Stimulated activated CD4-positive, alpha-beta T cell treated with anti-CD3 and anti-CD28 coated beads, Interleukin-1b, Interleukin-23, amount 100 ng/mL, for 1 hour (primary cell): ENCODE measurements around the gene UFSP1.

Experiments used
- DNase-seq, 2 donors: peaks; one replicate each; pipeline ENCODE4 v3.0.0-alpha.2; 2020; ENCODE audit warnings: low read depth in 2 of 2

The UFSP1 gene

DNA sequence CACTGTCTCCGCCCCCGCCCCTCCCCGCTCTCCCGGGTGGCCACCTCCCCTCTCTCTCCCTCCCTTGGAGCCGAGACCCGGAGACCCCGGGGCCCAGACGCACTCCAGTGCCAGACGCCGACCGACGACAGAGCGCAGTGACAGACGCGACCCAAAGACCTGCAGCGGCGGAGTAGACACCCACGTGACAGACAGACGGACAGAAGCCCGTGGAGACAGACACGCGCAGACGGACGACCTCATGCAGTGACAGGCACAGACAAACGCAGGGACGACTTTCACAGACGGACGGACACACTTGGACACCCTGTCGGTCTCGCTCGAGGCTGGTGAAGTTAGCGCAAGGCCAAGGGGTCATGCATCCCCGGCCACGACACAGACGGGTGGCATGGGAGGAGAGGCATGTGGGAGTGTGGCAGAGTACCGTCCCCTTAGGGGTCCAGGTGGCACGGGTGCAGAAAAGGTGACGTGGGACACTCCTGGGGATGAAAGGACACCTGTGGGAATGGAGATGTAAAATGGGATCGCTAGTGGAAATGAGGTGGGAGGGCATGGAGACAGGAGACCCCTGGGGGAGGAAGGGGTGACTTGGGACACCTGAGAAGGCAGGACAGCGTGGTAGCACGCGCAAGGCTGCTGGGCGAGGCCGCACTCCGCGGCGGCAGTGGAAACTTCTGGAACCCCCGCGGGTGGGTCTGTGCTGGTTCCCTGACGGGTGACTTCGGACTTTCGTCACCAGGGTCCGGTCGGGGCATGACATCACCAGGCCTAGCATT lies 6.6 kb upstream of the UFSP1 start:
- DNase-seq = no peak

DNA sequence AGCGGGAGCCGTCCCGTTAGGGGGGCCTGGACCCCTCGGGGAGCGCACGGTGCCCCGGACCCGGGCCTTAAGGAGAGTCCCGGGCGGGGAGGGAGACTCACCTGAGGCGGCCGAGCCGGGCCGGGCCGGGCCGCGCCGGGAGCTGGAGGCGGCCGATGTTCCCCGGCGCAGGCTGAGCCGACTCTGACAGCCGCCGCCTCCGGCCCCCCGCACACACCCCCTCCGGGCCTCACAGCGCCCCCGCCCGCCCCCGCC lies 6.1 kb upstream of the UFSP1 start, which contains the start of gene ACHE:
TSS of gene ACHE (minus strand) at position 188 of the 255 bp plus-strand sequence. CDS start 1,656 bp downstream, outside the sequence.
- DNase-seq = no peak

DNA sequence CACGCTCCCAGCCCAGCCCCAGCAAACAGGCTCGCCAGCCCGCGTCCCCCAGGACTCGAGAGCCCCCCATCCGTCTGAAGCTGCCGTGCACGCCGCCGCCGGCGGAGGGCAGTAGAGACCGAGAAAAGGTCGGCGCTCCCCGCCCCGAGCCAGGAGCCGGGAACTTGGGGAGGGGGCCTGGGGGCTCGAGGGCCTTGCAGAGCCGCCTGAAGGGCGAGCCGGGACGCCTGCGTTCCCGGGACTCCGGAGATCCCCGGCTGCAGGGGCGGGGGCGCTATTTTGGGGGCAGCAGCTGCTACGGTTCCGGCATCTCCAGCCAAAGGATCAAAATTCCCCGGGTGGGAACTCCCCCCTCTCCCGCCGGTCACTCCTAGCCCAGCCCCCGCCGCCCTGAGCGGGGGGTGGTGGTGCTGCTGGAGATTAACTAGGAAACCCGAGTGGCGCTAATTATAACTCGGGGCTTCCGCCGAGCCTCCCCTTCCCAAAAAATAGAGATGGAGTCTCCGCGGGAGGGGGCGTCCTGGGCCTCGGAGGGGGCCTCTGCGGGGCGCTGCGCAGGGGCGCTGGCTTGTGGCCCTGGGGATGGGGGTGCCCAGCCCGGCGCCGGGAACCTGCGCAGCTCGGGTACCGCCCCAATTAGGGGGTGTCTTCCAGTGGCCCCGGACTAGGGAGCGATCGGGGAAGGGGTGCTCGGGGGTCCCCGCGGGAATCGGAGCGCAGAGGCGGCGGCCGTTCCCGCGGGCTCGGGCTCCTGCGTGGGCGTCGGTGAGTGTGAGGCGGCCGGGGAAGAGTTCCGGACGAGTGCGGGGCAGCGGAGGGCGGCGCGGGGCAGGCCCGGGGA lies 5.6 kb upstream of the UFSP1 start:
- peak in 1 of 2 donors; percentile 47 for DNase-seq

DNA sequence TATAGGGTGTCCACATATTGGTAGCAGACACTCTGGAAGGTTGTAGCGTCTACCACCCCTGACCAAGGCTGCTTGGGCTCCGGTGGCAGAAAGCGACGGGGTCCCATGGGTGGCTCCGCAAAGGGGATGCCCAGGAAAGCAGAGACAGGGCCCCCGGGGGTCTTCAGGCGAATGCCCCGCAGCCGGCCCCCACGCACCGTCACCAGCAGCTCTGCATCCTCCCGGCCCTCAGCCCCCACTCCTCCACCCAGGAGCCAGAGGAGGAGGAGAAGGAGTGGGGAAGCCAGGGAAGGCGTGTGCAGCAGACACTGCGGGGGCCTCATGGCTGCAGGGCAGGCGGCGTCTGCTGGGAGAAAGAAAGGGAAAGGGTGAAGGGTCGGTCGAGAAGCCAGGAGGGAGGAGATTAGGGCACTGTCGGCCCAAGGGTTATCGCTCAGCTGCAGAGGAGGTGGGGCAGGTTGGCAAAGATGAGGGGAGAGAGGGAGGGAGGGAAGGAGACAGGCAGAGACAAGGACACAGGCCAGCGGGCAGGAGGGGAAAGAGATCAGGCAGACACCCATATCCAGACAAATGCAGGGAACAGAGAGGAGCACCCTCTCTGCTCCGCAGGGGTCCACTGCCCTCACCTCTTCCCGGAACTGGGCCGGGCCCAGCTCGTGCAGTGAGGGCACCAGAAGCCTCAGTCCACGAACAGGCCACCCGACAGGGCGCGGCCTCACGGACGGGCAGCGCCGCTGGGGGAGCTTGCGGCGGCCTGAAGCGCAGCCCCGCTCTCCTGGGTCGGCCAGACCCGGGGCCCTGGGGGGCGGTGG lies 4.6 kb upstream of the UFSP1 start:
- DNase-seq = no peak

DNA sequence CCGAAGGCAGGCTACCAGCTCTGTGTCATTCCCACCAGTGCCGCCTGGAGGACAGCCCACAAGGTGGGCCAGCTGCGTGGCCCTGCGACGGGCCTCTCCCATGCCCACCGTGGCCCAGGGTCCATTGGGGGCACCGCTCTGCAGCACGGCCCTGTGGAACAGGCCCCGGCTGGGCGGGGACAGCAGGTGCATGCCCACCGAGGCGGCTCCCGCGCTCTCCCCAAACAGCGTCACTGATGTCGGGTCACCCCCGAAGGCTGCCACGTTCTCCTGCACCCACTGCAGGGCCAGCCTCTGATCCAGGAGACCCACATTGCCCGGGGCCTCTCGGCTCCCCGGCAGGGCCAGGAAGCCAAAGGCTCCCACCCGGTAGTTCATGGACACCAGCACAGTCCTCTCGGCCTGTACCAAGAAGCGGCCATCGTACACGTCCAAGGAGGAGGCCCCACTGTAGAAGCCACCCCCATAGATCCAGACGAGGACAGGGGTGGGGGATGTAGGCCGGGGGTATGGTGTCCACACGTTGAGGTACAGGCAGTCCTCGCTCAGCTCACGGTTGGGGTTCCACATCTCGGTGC lies 3.9 kb upstream of the UFSP1 start:
- no peak for DNase-seq

DNA sequence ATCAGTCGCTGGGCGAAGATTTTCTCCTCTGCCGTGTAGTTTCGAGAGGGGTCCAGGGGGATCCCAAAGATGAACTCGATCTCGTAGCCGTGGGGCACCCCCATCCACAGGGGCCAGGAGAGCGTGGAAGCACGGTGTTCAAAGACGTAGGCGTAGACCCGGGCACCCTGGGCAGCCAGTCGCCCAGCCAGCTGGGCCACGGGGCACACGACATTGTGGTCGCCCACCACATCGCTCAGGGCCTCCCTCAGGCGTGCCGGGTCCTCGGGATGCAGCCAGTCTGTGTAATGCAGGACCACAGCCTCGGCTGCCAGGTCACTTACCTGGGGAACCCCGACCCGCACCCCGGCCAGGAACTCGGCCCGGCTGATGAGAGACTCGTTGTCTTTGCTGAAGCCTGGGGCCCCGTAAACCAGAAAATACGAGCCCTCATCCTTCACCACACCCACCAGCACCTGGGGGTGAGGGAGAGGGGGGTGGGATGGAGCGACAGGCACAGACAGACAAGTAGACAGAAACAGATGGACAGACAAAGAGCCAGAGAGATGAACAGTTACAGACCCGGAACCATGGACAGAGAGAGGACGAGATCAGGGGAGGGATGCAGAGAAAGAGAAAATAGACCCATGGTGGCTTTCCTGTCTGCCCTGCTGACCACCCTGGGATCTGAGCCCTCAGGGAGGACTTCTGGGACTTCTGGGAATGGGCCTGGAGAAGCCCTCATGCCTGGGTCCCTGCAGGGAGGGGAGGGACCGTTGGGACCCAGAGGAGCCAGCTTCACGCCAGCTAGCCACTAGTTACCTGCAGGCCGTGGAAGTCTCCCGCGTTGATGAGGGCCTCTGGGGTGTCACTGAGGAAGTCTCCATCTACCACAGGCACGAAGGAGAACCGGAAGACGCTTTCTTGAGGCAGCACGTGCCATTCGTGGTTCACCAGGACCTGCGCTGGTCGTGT lies 3.1 kb upstream of the UFSP1 start:
- no peak for DNase-seq

DNA sequence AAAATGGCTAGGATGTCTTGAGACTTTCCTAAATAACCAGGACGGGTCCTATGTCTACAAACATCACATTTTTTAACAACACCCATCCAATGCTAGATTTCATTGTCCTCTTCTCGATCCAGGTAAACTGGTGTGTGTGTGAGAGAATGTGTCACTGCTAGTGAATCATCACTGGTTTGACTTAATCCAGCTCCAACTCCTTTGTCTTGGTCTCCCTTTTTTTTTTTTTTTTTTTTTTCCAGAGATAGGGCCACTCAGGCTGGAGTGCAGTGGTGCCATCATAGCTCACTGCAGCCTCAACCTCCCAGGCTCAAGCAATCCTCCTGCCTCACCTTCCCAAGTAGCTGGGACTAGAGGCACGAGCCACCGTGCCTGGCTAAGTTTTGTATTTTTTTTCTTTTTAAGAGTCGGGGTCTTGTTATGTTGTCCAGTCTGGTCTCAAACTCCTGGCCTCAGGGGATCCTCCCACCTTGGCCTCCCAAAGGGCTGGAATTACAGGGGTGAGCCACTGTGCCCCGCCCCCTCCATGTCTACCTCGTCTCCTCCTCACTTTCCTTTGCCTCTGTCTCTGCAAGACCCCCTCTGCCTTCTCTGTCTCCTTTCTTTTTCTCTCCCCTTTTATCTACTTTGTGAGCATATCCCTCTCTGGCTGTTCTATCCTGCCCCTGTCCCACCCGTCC lies 2.2 kb upstream of the UFSP1 start:
- no peak for DNase-seq

DNA sequence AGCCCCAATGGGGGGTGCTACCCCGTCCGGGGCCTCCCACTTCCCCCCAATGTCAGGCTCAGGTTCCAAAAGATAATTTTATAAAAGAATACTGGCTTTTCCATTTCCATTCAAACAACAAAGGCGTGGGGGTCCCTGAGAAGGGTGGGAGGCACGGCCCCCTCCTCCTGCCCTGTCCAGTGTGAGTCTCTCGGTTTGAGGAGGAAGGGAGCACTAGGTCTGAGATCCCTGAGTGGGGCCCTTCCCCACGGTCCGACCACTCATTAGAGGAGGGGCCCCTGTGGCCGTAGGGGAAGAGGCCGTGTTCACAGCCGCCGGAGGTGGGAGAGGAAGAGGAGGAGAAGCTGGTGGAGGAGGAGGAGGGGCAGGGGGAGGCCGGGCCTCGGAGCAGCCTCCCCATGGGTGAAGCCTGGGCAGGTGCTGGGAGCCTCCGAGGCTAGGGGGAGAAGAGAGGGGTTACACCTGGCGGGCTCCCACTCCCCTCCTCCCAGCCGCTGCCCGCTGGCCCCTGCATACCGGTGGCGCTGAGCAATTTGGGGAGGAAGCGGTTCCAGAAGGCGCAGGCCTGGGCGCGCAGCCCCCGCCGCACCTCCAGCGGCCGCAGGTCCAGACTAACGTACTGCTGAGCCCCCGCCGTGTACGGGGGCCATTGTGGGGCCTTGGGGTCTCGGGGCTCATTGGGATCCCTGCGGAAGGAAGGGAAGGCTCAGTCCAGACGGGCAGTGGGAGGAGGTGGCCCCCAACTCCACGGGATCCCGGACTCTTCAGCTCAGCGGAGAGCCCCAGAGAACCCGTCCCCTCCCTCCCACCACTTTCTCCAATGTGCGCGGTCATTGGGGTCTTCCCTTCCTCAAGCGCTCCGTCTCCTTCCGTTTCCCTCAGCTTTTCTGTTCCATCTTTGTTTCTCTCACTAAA lies 1.4 kb upstream of the UFSP1 start:
- no peak for DNase-seq

DNA sequence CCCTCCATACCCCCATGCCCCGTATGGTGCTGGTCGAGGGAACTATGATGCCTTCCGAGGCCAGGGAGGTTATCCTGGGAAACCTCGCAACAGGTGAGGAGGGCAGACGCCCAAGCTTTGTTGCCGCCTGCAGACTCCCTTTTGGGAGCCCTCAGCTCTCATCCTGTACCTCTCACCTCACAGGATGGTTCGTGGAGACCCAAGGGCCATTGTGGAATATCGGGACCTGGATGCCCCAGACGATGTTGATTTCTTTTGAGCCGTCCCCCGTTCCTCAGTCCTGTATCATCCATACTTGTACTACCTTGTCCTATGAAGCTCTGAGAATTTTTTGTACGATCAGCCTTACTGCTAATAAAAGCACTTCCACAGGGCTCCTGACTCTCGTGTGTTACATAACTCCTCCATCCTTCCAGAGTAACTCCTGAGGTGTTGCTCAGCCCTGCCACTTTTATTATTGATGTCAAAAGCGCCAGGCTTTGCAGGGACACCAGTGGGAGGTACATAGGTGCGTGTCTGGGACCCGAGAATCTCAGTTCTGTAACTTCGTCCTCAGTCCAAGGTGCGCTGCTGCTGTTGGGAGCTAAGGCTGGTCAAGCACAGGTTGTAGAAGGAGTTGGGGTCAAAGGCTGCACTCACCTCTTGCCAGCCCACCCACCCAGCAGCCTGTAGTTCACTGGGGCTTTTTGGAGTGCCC lies 1.1 kb downstream of the UFSP1 start:
- DNase-seq = no peak

DNA sequence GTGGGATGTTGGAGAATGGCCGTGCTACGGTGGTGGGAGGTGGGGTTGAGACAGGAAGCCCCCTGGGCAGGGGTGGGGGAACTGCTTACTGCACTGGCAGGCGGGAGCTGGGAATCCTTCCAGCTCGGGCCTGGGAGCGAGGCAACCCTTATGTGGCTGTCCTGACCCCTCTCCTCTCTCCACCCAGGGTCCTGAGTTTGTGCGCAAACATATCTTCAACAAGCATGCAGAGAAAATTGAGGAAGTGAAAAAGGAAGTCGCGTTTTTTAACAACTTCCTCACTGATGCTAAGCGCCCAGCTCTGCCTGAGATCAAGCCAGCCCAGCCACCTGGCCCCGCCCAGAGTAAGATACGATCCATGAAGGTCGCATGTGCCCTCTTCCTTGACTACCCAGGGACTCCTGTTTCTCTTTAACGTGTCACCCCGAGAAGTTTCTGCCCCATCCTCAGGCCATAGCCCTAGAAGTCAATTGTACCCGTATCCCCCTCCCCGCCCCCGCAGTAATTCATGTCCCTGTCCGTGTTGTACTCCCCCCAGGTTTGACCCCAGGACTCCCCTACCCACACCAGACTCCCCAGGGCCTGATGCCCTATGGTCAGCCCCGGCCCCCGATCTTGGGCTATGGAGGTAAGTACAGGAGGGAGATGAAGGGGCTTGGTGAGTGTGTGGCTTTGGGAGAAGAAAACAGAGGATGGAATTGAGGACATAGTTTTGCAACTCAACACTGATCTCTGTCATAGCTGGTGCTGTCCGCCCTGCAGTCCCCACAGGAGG lies 1.8 kb downstream of the UFSP1 start:
- DNase-seq = no peak

DNA sequence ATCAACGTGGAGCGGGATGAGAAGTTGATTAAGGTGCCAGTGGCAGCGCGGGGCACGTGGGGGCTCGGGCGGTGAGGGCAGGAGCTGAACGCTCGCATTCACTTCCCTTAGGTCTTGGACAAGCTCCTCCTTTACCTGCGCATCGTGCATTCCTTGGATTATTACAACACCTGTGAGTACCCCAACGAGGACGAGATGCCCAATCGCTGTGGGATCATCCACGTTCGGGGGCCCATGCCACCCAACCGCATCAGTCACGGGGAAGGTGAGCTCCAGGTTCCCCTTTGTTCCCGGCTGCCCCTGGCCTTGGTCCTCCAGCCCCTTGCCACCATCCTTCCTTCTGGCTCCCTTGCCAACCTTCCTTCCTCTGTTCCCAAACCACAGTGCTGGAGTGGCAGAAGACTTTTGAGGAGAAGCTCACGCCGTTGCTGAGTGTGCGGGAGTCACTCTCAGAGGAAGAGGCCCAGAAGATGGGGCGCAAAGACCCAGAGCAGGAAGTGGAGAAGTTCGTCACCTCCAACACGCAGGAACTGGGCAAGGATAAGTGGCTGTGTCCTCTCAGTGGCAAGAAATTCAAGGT lies 2.5 kb downstream of the UFSP1 start:
- DNase-seq = no peak

DNA sequence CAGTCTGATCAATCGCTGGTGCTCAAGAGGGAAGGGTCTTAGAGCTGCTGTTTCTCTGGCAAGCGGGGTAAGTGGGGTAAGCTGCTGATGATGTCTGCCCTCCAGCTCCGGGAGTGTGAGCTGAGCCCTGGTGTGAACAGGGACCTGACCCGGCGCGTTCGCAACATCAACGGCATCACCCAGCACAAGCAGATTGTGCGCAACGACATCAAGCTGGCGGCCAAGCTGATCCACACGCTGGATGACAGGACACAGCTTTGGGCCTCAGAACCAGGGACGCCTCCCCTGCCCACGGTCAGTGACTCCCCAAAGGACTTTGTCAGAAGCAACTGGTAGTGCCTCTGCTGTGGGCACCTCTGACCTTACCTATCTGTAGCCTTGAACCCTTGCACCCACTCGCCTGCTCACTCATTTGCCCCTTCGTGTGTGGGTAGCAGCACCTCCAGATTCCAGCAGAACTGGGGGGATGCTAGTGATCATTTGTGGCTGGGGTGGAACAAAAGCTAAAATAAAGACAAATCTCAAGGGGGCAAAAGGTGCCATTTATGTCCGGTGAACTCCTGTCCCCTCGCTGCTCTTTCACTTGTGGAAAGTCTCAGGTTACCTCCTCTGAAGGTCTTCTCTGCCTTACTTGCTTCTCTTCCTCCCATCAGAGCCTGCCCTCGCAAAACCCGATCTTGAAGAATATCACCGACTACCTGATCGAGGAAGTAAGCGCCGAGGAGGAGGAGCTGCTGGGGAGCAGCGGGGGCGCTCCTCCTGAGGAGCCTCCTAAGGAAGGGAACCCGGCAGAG lies 3.2 kb downstream of the UFSP1 start:
- DNase-seq = no peak

DNA sequence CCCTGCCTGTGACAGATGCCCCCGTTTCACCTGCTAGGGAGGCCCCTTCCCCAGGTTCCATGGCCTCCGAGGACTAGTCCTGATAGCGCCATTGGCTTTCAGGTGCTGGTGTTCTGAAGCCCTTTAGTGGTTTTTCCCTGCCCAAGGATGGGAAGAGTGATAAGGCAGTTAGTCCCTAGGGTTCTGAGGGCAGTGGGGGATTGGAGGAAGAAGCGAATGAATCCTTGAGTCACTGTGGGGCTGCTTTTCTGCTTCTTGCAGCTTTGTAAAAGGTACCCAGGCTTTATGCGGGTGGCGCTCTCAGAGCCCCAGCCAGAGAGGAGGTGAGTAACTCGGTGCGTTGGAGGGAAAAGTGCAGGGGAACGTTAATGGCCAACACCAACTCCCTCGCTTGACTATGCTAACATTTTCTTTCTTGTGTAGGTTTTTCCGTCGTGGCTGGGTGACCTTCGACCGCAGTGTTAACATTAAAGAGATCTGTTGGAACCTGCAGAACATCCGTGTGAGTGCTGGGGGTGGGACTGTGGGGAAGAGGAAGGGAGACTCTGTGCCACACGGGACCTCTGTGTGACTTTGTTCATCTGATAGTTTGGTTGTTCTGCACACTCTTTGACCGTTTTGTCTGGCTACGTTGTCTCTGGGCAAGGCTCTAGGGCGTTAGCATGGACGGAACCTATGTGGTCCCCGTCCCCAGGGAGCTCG lies 3.9 kb downstream of the UFSP1 start:
- no peak for DNase-seq

DNA sequence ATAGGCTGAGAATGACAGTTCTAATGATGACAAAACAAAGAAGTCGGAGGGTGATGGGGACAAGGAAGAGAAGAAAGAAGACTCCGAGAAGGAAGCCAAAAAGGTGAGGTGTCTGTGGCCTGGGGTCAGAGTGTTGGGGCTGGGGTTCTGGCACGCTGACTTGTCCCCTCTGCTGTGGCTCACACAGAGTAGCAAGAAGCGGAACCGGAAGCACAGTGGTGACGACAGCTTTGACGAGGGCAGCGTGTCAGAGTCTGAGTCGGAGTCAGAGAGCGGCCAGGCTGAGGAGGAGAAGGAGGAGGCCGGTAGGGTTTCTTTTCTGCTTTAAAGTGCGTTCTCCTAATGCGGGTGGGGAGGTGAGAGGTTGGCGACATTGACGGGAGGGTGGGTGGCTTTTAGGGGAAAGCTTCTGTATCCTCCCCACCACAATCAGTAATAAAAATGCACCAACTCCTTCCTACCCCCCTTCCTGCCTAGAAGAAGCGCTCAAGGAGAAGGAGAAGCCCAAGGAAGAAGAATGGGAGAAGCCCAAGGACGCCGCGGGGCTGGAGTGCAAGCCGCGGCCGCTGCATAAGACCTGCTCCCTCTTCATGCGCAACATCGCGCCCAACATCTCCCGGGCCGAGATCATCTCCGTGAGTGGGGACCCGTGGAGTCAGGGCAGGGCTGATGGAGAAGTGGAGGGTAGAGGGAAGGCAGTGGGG lies 4.6 kb downstream of the UFSP1 start:
- DNase-seq = no peak

DNA sequence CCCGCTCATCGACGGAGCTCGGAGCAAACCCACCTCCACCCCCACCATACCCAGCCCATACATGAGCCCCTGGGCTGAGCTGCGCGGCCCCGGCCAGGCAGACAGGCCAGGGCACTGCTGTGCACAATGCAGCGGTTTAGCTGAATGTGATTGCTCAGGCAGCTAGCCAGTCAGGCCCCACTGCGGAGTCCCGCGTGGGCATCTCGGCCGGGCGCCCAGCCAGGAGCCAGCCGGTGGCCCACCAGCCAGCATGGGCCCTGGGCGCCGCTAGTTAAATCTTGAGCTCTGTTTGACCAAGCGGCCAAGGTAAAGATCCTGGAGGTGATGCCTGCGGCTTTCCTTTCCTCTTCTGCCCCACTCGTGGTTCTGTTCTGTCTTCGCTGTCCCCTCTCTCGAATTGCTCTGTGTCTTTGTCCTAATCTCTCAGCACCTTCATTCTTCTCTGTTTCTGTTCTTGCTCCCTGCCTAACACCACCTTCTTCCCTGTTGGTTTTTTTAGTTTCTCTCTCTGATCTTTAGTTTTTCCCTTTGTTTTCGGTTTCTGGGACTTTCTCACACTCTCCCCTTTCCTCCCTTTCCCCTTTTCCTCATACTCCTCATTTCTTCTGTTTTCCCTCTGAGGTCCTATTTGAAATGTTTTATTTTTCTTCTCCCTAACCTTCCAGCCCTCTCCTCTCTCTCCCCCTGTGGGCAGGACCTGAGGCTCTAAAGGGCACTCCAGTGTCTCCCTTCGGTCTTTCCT lies 6.6 kb downstream of the UFSP1 start:
- DNase-seq = no peak
